SW480 (cell line): ENCODE results near the gene PPP1R15A.
"Not testable (repeated sequence)": the region's sequence is repeated elsewhere in the genome, so short reads cannot be mapped to it uniquely, and the experiment has no call there.

Experiments
- DNase-seq: peaks from one replicate; pipeline ENCODE4 v3.0.0-alpha.2; 2016; ENCODE audit warnings: low spot score

The PPP1R15A gene

GRCh38 chr19:48872182-48872883 lies at the start of gene PPP1R15A:
Gene PPP1R15A, plus strand, starts transcription at chr19:48872421. Its CDS starts 813 bp downstream, at chr19:48873234.
- DNase-seq, result peak; percentile 99

GRCh38 chr19:48822514-48822913 lies 49.7 kb upstream of the PPP1R15A start:
- no peak for DNase-seq

- no peak for DNase-seq
Measured at GRCh38 chr19:48826606-48827020, 45.6 kb upstream of the PPP1R15A start.

- no peak for DNase-seq
Measured at GRCh38 chr19:48830088-48830487, 42.1 kb upstream of the PPP1R15A start.

GRCh38 chr19:48830965-48831364 lies 41.3 kb upstream of the PPP1R15A start:
- no peak for DNase-seq

GRCh38 chr19:48833049-48833448 lies 39.2 kb upstream of the PPP1R15A start:
- DNase-seq, result no peak

GRCh38 chr19:48833977-48834376 lies 38.2 kb upstream of the PPP1R15A start:
- DNase-seq, result no peak

GRCh38 chr19:48835734-48836088 lies 36.5 kb upstream of the PPP1R15A start:
- DNase-seq, result peak; percentile 93

- no peak for DNase-seq
Measured at GRCh38 chr19:48836089-48837017, 35.9 kb upstream of the PPP1R15A start, which contains the start of gene HSD17B14. Gene HSD17B14, minus strand, starts transcription at chr19:48836491. Its CDS starts 80 bp downstream, at chr19:48836411.

GRCh38 chr19:48837051-48837524 lies 35.1 kb upstream of the PPP1R15A start:
- DNase-seq, result no peak

GRCh38 chr19:48837687-48838086 lies 34.5 kb upstream of the PPP1R15A start:
- DNase-seq, result no peak

- no peak for DNase-seq
Measured at GRCh38 chr19:48841047-48841446, 31.2 kb upstream of the PPP1R15A start.

GRCh38 chr19:48841571-48841970 lies 30.6 kb upstream of the PPP1R15A start:
- DNase-seq, result no peak

GRCh38 chr19:48842789-48843162 lies 29.4 kb upstream of the PPP1R15A start:
- peak; percentile 57 for DNase-seq

GRCh38 chr19:48844472-48844871 lies 27.7 kb upstream of the PPP1R15A start:
- DNase-seq, result peak; percentile 65

GRCh38 chr19:48845384-48845783 lies 26.8 kb upstream of the PPP1R15A start:
- DNase-seq, result no peak

- DNase-seq, result not testable (repeated sequence)
Measured at GRCh38 chr19:48846659-48847058, 25.6 kb upstream of the PPP1R15A start.

GRCh38 chr19:48852292-48852691 lies 19.9 kb upstream of the PPP1R15A start:
- no peak for DNase-seq

- DNase-seq, result no peak
Measured at GRCh38 chr19:48853483-48853882, 18.7 kb upstream of the PPP1R15A start.

- no peak for DNase-seq
Measured at GRCh38 chr19:48854103-48854502, 18.1 kb upstream of the PPP1R15A start.

GRCh38 chr19:48856921-48857320 lies 15.3 kb upstream of the PPP1R15A start:
- DNase-seq, result peak; percentile 40

- no peak for DNase-seq
Measured at GRCh38 chr19:48858984-48859710, 13.1 kb upstream of the PPP1R15A start.
